Activated naive CD8-positive, alpha-beta T cell (primary cell): ENCODE measurements around the gene CDHR3.
"Not testable (repeated sequence)": the region's sequence is repeated elsewhere in the genome, so short reads cannot be mapped to it uniquely, and the experiment has no call there.

Experiments used
- H3K27ac Mint-ChIP-seq: one replicate; pipeline ENCODE4 v1.8.0; 2021; ENCODE audit warnings: mixed read lengths
- H3K27me3 Mint-ChIP-seq: one replicate; pipeline ENCODE4 v1.8.0; 2021; ENCODE audit warnings: mixed read lengths
- H3K36me3 Mint-ChIP-seq: one replicate; pipeline ENCODE4 v1.8.0; 2021; ENCODE audit warnings: mixed read lengths
- H3K4me1 Mint-ChIP-seq: one replicate; pipeline ENCODE4 v1.8.0; 2021; ENCODE audit warnings: low read depth, mixed read lengths
- H3K4me3 Mint-ChIP-seq: one replicate; pipeline ENCODE4 v1.8.0; 2021; ENCODE audit warnings: mild to moderate bottlenecking, mixed read lengths
- H3K9me3 Mint-ChIP-seq: one replicate; pipeline ENCODE4 v1.8.0; 2021; ENCODE audit warnings: low read depth, mixed read lengths

The CDHR3 gene

GRCh38 chr7:105980645-105981396 lies 17.8 kb downstream of the CDHR3 start:
- H3K4me1 Mint-ChIP-seq = no peaks in the 10 kb centered on the region
- H3K36me3 Mint-ChIP-seq = peaks cover 11% of the 10 kb centered on the region
- H3K27me3 Mint-ChIP-seq = peaks cover 6% of the 10 kb centered on the region
- no peaks in the 10 kb centered on the region for H3K9me3 Mint-ChIP-seq
- no peak overlapping the region for H3K4me3 Mint-ChIP-seq
- H3K27ac Mint-ChIP-seq = no peak overlapping the region

DNA sequence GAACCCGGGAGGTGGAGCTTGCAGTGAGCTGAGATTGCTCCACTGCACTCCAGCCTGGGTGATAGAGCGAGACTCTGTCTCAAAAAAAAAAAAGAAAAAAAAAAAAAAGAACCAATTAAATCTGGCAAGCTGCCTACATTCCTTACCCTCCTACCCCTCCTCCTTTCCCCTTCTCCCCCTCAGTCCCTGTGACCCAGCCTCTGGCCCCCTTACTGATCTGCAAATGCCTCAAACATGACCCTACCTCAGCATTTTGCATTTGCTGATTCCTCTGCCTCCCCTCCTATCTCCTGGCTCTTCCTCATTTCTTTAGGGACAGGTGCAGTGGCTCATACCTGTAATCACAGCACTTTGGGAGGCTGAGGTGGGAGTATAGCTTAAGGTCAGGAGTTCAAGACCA lies 19.3 kb downstream of the CDHR3 start:
- Mint-ChIP-seq H3K4me3 (no peak overlapping the region), H3K27me3 (peaks cover 6% of the 10 kb centered on the region), H3K36me3 (peaks cover 11% of the 10 kb centered on the region), H3K9me3 (no peaks in the 10 kb centered on the region), H3K27ac (no peak overlapping the region), H3K4me1 (peaks cover 5% of the 10 kb centered on the region)

- not testable (repeated sequence) for H3K27me3 Mint-ChIP-seq, H3K9me3 Mint-ChIP-seq, H3K4me3 Mint-ChIP-seq, H3K4me1 Mint-ChIP-seq, H3K27ac Mint-ChIP-seq
- H3K36me3 Mint-ChIP-seq = peaks cover 12% of the 10 kb centered on the region
Observed at GRCh38 chr7:105984808-105985207, 21.7 kb downstream of the CDHR3 start.

DNA sequence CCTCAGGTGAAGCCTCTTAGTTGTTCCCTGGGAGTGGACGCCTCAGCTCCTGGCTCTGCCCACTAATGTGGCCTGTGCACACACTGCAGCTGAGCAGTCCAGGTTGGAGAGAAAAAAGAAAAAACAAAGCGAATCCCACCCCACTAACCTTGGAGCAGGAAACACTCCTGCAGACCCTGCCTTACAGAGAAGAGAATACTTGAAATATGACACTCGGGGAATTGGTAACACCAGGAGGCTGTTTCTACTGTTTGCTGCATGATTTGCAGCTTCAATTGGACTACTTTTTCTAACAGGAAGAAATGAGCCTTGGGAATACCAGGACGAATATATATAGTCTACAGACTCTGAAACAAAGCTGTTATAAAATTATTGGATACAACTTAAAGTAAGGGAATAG lies 22.2 kb downstream of the CDHR3 start:
- H3K4me3 Mint-ChIP-seq = no peak overlapping the region

GRCh38 chr7:105985672-105986215 lies 22.7 kb downstream of the CDHR3 start:
- Mint-ChIP-seq H3K4me1 (peaks cover 7% of the 10 kb centered on the region), H3K27me3 (peaks cover 8% of the 10 kb centered on the region), H3K36me3 (peaks cover 14% of the 10 kb centered on the region), H3K4me3 (no peak overlapping the region), H3K27ac (no peak overlapping the region), H3K9me3 (no peaks in the 10 kb centered on the region)

More for the DNA sequence above, 22.2 kb downstream of the CDHR3 start:
- H3K36me3 Mint-ChIP-seq = peaks cover 14% of the 10 kb centered on the region
- no peaks in the 10 kb centered on the region for H3K9me3 Mint-ChIP-seq
- peaks cover 7% of the 10 kb centered on the region for H3K4me1 Mint-ChIP-seq
- peaks cover 9% of the 10 kb centered on the region for H3K27me3 Mint-ChIP-seq
- H3K27ac Mint-ChIP-seq = no peak overlapping the region

GRCh38 chr7:105987046-105987445 lies 24.0 kb downstream of the CDHR3 start:
- no peak overlapping the region for H3K4me3 Mint-ChIP-seq
- peaks cover 8% of the 10 kb centered on the region for H3K4me1 Mint-ChIP-seq
- peaks cover 9% of the 10 kb centered on the region for H3K36me3 Mint-ChIP-seq
- peaks cover 3% of the 10 kb centered on the region for H3K27me3 Mint-ChIP-seq
- H3K27ac Mint-ChIP-seq = no peak overlapping the region
- H3K9me3 Mint-ChIP-seq = no peaks in the 10 kb centered on the region

DNA sequence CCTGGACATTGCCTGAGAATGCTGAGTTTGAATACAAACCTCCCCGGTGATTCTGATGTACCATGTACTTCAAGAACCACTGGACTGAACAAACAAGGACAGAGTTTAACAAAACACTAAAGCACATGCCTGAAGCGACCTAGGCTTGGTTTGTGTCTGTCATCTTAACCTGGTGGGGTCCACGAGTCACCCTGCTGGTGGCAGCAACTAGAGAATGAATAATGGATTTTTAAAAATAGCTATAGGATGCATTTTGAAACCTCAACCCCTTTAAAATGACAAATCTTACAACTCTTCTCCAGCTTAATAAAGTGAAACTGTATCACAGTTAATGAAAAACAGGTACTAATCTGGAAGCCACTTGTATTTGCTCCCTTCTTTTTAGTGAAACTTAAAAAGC lies 25.2 kb downstream of the CDHR3 start:
- peaks cover 3% of the 10 kb centered on the region for H3K27me3 Mint-ChIP-seq
- no peaks in the 10 kb centered on the region for H3K9me3 Mint-ChIP-seq
- H3K4me3 Mint-ChIP-seq = no peak overlapping the region
- H3K27ac Mint-ChIP-seq = no peak overlapping the region
- peaks cover 9% of the 10 kb centered on the region for H3K36me3 Mint-ChIP-seq
- peaks cover 19% of the 10 kb centered on the region for H3K4me1 Mint-ChIP-seq

- Mint-ChIP-seq H3K27me3 (peaks cover 3% of the 10 kb centered on the region), H3K27ac (no peak overlapping the region), H3K36me3 (peaks cover 3% of the 10 kb centered on the region), H3K9me3 (no peaks in the 10 kb centered on the region), H3K4me3 (no peak overlapping the region), H3K4me1 (peaks cover 23% of the 10 kb centered on the region)
Observed at GRCh38 chr7:105989191-105989590, 26.1 kb downstream of the CDHR3 start.

DNA sequence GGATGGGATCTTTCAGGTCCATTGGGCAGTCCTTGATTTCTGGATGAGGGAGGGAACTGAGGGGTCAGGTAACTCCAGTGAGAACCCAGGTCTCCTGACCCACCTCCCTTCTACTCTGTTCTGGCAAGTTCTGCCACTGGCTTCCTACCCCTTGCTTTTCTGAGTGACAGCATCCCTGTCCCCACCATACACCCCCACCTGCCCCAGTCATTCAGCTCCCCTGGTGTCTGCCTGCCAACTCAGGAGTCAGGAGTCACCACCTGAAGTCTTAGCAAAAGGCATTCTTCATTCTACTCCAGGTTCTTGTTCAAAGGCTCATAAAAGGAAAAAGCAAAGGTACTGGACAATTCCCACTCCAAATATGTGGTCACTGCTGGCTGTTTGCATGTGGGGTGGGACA lies 26.6 kb downstream of the CDHR3 start:
- Mint-ChIP-seq H3K27ac (no peak overlapping the region), H3K4me3 (no peak overlapping the region), H3K27me3 (peaks cover 3% of the 10 kb centered on the region), H3K4me1 (peaks cover 23% of the 10 kb centered on the region), H3K36me3 (peaks cover 3% of the 10 kb centered on the region), H3K9me3 (no peaks in the 10 kb centered on the region)

- H3K9me3 Mint-ChIP-seq = no peaks in the 10 kb centered on the region
- no peak overlapping the region for H3K4me3 Mint-ChIP-seq
- H3K27ac Mint-ChIP-seq = no peak overlapping the region
- peaks cover 3% of the 10 kb centered on the region for H3K36me3 Mint-ChIP-seq
- peaks cover 3% of the 10 kb centered on the region for H3K27me3 Mint-ChIP-seq
- peaks cover 23% of the 10 kb centered on the region for H3K4me1 Mint-ChIP-seq
Observed at GRCh38 chr7:105990141-105990540, 27.1 kb downstream of the CDHR3 start.

GRCh38 chr7:105990727-105991453 lies 27.8 kb downstream of the CDHR3 start:
- Mint-ChIP-seq H3K36me3 (peaks cover 3% of the 10 kb centered on the region), H3K4me3 (no peak overlapping the region), H3K9me3 (no peaks in the 10 kb centered on the region), H3K27me3 (peaks cover 3% of the 10 kb centered on the region), H3K27ac (no peak overlapping the region), H3K4me1 (peaks cover 23% of the 10 kb centered on the region)

GRCh38 chr7:105992905-105993304 lies 29.8 kb downstream of the CDHR3 start:
- Mint-ChIP-seq H3K4me1 (peaks cover 17% of the 10 kb centered on the region), H3K4me3 (no peak overlapping the region), H3K36me3 (peaks cover 3% of the 10 kb centered on the region), H3K9me3 (no peaks in the 10 kb centered on the region), H3K27me3 (peaks cover 3% of the 10 kb centered on the region), H3K27ac (no peak overlapping the region)

DNA sequence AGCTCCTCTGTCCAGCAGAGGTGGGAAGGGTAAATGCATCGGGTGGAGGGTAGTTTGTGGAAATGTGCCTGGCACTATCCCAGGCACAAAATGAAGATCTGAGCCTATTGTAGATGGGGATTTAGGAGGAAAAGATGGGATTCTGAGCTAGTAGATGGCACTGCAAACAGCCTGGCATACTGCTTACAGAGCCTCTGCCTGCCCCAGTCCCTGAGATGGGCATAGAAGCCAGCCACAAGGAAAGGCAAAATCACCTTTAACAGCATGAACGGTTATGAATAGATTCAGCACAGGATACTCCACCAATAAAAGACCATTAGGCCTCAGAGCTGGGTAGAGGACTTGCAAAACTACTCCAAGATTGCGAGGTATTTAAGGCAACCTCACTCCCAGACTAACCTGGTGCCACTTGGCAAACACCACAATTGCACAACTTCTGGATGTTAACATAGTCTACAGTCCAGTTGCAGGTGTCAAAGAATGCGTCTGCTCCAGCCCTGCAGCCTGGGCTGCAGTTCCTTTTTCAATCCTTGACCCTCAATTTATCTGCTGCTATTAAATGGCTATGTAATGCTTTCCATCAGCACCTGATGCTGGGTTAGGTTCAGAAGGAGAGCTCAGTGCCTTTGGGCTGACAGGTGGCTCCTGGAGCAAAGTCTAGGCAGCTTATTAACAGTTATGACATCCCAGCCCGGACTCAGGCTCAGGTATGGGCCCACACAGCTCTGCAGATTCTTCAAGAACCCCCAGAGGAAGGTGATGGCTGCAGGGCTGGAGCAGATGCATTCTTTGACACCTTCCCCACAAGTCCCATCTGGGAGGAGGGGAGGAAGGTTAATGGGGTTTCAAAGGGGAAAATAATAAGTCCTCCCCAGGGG lies 34.0 kb downstream of the CDHR3 start:
- Mint-ChIP-seq H3K27ac (no peak overlapping the region), H3K4me3 (no peak overlapping the region), H3K36me3 (no peaks in the 10 kb centered on the region), H3K27me3 (no peaks in the 10 kb centered on the region), H3K4me1 (peaks cover 14% of the 10 kb centered on the region), H3K9me3 (no peaks in the 10 kb centered on the region)

GRCh38 chr7:105999256-105999655 lies 36.2 kb downstream of the CDHR3 start:
- no peaks in the 10 kb centered on the region for H3K27me3 Mint-ChIP-seq
- H3K27ac Mint-ChIP-seq = no peak overlapping the region
- no peaks in the 10 kb centered on the region for H3K4me1 Mint-ChIP-seq
- no peak overlapping the region for H3K4me3 Mint-ChIP-seq
- H3K36me3 Mint-ChIP-seq = no peaks in the 10 kb centered on the region
- no peaks in the 10 kb centered on the region for H3K9me3 Mint-ChIP-seq

DNA sequence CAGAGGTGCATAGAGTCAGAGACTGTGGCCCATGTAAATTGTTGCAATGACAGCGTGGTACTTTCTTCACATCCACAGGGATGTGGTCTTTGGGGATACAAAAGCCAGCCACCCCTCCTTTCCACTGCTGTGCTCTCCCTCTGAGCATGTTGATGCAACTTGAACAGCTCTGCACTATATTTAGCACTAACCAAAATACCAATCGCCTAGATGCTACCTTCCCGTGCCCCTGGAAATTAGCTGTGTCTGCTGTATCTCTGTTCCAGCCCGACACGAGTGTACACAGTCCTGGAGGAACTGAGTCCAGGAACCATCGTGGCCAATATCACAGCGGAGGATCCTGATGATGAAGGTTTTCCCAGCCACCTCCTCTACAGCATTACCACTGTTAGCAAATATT lies 38.1 kb downstream of the CDHR3 start:
- H3K27ac Mint-ChIP-seq = no peak overlapping the region

More for the DNA sequence above, 38.1 kb downstream of the CDHR3 start:
- no peak overlapping the region for H3K4me3 Mint-ChIP-seq
- peaks cover 6% of the 10 kb centered on the region for H3K36me3 Mint-ChIP-seq
- H3K9me3 Mint-ChIP-seq = peaks cover 9% of the 10 kb centered on the region
- no peaks in the 10 kb centered on the region for H3K27me3 Mint-ChIP-seq
- H3K4me1 Mint-ChIP-seq = no peaks in the 10 kb centered on the region
